Lower leg skin (tissue), 3 donors: ENCODE measurements around the gene AVPR2.

Experiments used
- CTCF ChIP-seq, 3 donors: fragments of 450-650 bp; IDR thresholded peaks; one replicate each; pipeline ENCODE4 v1.5.1; 2016; ENCODE audit warnings: antibody characterized with exemption in 3 of 3, mild to moderate bottlenecking in 3 of 3, moderate library complexity in 2 of 3
- POLR2A ChIP-seq, 2 donors: fragments of 450-650 bp; IDR thresholded peaks; one replicate each; pipeline ENCODE4 v1.6.1; 2016 to 2017; ENCODE audit warnings: antibody characterized with exemption in 2 of 2, mild to moderate bottlenecking in 1 of 2, moderate library complexity in 1 of 2

GRCh38 chrX:153920546-153920945, 16.1 kb downstream of the AVPR2 start:
- TF ChIP-seq CTCF (IDR thresholded peaks at IDR 0.05) (no peak), POLR2A (IDR thresholded peaks at IDR 0.05) (no peak)
